GM18951 (cell line): ENCODE measurements around the gene TMEM201.

ENCODE experiments used
- POLR2A ChIP-seq: IDR thresholded peaks from 4 replicates; pipeline ENCODE4 v1.6.1; 2011; ENCODE audit warnings: mild to moderate bottlenecking; ENCODE audit not compliant: insufficient read length, insufficient read depth; ENCODE audit errors: extremely low read depth
- in situ Hi-C: fragments of 300-500 bp; cut with MboI; formaldehyde crosslinking; loops from one replicate; pipeline ENCODE4 v1.12.0; 2022; ENCODE audit warnings: low sequenced_read_pairs, mixed read lengths, inconsistent platforms; ENCODE audit not compliant: unreplicated experiment

Gene TMEM201

GRCh38 chr1:9597361-9598315, 8.9 kb downstream of the TMEM201 start:
- TF ChIP-seq POLR2A = no peak
- in situ Hi-C loops = no loop called here

DNA sequence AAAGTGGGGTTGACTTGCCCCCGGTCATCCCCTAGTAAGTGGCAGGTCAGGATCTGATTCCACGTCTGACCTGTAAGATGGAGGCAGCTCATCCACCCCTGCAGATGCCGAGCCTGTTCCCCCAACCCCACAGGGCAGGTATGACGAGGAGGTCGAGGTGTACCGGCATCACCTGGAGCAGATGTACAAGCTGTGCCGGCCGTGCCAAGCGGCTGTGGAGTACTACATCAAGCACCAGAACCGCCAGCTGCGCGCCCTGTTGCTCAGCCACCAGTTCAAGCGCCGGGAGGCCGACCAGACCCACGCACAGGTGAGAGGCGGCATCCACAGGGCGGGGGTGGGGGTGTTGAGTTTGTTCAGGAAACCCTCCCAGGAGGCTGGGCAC, 9.6 kb downstream of the TMEM201 start:
- no peak for TF ChIP-seq POLR2A
- in situ Hi-C loops = no loop called here

- TF ChIP-seq POLR2A = no peak
- in situ Hi-C loops = loop anchor here (25.0 kb wide), 1 partner anchor 263 kb away; no protein-coding TSS in a partner anchor
Measured at GRCh38 chr1:9599741-9600140, 11.0 kb downstream of the TMEM201 start.

DNA sequence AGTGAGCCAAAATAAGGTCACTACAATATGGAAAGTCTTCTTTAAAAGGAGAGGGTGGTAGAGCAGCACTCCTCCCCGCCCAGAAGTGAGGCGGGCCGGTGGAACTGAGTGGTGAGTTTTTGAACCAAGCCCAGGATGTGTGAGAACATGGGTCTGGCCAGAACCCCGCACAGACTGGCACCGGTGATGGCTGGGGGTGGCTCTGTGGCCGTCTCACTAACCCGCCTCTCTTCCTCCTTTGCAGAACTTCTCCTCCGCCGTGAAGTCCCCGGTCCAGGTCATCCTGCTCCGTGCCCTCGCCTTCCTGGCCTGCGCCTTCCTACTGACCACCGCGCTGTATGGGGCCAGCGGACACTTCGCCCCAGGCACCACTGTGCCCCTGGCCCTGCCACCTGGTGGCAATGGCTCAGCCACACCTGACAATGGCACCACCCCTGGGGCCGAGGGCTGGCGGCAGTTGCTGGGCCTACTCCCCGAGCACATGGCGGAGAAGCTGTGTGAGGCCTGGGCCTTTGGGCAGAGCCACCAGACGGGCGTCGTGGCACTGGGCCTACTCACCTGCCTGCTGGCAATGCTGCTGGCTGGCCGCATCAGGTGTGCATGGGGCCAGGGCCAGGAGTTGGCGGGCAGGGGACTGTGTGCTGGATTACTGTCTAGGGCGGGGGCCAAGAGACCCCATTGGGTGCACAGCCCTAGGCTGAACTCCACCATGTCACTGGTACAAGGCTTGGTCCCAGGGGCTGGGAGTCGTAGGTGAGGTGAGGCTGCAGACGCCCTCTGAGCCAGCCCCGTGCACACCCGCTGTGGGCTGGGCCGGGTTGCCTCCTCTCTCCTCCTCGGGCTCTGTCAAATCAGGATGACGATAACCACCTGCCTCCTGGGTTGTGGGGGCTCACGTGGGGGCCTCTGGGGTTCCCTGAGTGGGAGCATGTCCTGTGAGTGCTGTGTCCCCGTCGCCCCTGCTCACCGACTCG, 12.4 kb downstream of the TMEM201 start:
- in situ Hi-C loops = loop anchor here (25.0 kb wide), 1 partner anchor 261 kb away; no protein-coding TSS in a partner anchor

GRCh38 chr1:9601942-9602793, 13.5 kb downstream of the TMEM201 start:
- TF ChIP-seq POLR2A = no peak
- in situ Hi-C loops = loop anchor here (25.0 kb wide), 1 partner anchor 260 kb away; no protein-coding TSS in a partner anchor

More for the DNA sequence above, 12.4 kb downstream of the TMEM201 start:
- TF ChIP-seq POLR2A = no peak

- no peak for TF ChIP-seq POLR2A
Measured at GRCh38 chr1:9602794-9603167, 14.1 kb downstream of the TMEM201 start.

DNA sequence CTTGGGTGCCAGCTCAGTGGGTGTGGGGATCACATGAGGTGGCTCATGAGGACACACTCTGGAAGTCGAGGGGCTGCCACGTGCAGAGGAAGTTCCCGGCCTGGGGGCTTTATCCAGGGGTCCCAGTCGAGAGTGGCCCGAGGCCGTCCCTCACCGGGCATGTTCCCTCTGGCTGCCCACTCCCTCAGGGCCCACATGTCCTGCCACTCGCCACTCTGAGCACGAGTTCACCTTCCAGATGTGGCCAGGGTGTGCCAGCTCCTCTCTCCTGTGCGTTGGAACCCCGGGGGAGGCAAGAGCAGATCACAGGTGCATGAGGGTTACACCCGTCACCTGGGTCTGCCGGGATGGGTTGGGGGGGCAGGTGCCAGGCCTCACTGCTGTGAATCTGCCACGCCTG, 14.6 kb downstream of the TMEM201 start:
- TF ChIP-seq POLR2A = no peak

More at GRCh38 chr1:9602794-9603167, 14.1 kb downstream of the TMEM201 start:
- in situ Hi-C loops = loop anchor here (25.0 kb wide), 1 partner anchor 260 kb away; no protein-coding TSS in a partner anchor

GRCh38 chr1:9603766-9604753, 15.3 kb downstream of the TMEM201 start:
- in situ Hi-C loops = loop anchor here (25.0 kb wide), 1 partner anchor 258 kb away; no protein-coding TSS in a partner anchor
- no peak for TF ChIP-seq POLR2A

More for the DNA sequence above, 14.6 kb downstream of the TMEM201 start:
- in situ Hi-C loops = loop anchor here (25.0 kb wide), 1 partner anchor 259 kb away; no protein-coding TSS in a partner anchor

DNA sequence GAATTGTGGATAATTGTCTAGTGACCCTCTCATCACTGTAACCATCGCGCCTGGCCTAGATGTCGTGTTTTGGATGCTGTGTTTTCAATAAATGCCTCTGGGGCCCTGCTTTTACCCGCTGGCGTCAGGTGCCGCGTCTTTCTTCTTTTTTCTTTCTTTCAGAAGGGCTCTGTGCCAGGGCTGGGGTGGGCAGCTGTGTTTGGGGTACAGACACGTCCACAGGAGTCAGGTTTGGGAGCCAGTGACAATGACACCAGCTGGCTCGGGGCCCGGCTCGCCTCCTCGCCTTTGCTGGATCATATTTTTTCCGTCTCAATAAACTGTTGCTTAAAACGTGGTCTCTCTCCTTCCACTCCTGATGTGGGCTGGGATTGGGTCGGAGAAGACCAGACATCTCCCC, 16.1 kb downstream of the TMEM201 start:
- TF ChIP-seq POLR2A = no peak
- in situ Hi-C loops = loop anchor here (25.0 kb wide), 1 partner anchor 257 kb away; no protein-coding TSS in a partner anchor

DNA sequence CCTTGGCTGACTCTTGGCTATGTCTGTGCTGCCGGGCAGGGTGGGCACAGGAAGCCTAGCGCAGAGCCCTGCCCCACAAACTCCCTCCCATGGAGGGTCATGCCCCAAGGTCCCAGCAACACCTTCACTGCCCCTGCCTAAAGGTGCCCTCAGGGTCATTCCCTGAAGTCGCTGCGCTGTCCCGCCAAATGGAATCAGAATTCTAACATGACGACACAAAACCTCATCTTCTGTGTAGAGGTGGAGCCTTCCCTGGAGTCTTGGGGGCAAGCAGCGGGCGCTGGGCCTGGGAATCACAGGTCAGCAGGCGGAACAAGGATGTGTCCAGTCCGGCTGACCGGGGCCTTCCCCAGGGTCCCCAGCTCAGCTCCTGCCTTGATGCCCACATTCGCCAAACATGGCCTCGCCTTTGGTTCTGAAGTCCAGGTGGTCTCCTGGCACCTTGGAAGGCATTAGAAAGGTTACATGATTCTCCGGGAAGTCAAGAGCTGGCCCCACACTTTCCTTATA, 17.3 kb downstream of the TMEM201 start:
- in situ Hi-C loops = loop anchor here (25.0 kb wide), 1 partner anchor 256 kb away; no protein-coding TSS in a partner anchor
- no peak for TF ChIP-seq POLR2A
